Erythroblast (primary cell): ENCODE measurements around the gene ZBTB44.

Experiments used
- GATA1 ChIP-seq: IDR thresholded peaks from 2 replicates; pipeline ENCODE4 v1.6.1; 2011; ENCODE audit warnings: low read depth, mild to moderate bottlenecking, control low read depth, low read length, moderate library complexity
- POLR2A ChIP-seq: IDR thresholded peaks from 2 replicates; pipeline ENCODE4 v1.6.1; 2011; ENCODE audit warnings: mild to moderate bottlenecking, low read length

GRCh38 chr11:130322126-130322525 is 7.4 kb upstream of the ZBTB44 start:
- TF ChIP-seq POLR2A: no peak
- TF ChIP-seq GATA1: no peak
